Glutamatergic neuron (in vitro differentiated cells): ENCODE measurements around the gene LAMB4. TPM values are rescaled to one million over a fixed set of nuclear protein-coding genes. Genes with fewer than 3 reads are reported as not detected.

Source experiments
- DNase-seq: peaks from one replicate; pipeline ENCODE4 v3.0.0; 2022
- H3K27ac Mint-ChIP-seq: one replicate; pipeline ENCODE4 v1.8.0; 2020; ENCODE audit warnings: mild to moderate bottlenecking, mixed read lengths, inconsistent platforms; ENCODE audit not compliant: unreplicated experiment
- H3K27me3 Mint-ChIP-seq: one replicate; pipeline ENCODE4 v1.8.0; 2020; ENCODE audit warnings: mild to moderate bottlenecking, moderate library complexity, mixed read lengths, inconsistent platforms; ENCODE audit not compliant: unreplicated experiment
- H3K36me3 Mint-ChIP-seq: one replicate; pipeline ENCODE4 v1.8.0; 2020; ENCODE audit warnings: mild to moderate bottlenecking, mixed read lengths, inconsistent platforms; ENCODE audit not compliant: unreplicated experiment
- H3K4me1 Mint-ChIP-seq: one replicate; pipeline ENCODE4 v1.8.0; 2020; ENCODE audit warnings: mild to moderate bottlenecking, low read depth, mixed read lengths, inconsistent platforms; ENCODE audit not compliant: unreplicated experiment
- H3K4me3 Mint-ChIP-seq: one replicate; pipeline ENCODE4 v1.8.0; 2020; ENCODE audit warnings: mild to moderate bottlenecking, mixed read lengths, inconsistent platforms; ENCODE audit not compliant: unreplicated experiment
- H3K9me3 Mint-ChIP-seq: one replicate; pipeline ENCODE4 v1.8.0; 2020; ENCODE audit warnings: mild to moderate bottlenecking, moderate library complexity, mixed read lengths, inconsistent platforms; ENCODE audit not compliant: unreplicated experiment
- CTCF ChIP-seq: fragments of 200-600 bp; sonication (generic); IDR thresholded peaks from one replicate; pipeline ENCODE4 v1.5.0; 2021; ENCODE audit not compliant: partially characterized antibody, unreplicated experiment
- total RNA-seq: library from RNA; stranded (reverse); fragmentation: NEBNext Ultra II Directional; extraction: Animal tissue kit (Norgen Biotek cat#: 25700); gene quantifications from one replicate; pipeline ENCODE4 v1.2.1, GENCODE V29; 2021; ENCODE audit not compliant: unreplicated experiment

LAMB4 gene
- total RNA-seq, 1 donor from 2014 or later, result not detected

- Mint-ChIP-seq H3K27ac (no peak overlapping the region), H3K4me1 (peaks cover 15% of the 10 kb centered on the region), H3K27me3 (peaks cover 1% of the 10 kb centered on the region), H3K4me3 (no peak overlapping the region), H3K9me3 (no peaks in the 10 kb centered on the region), H3K36me3 (no peaks in the 10 kb centered on the region)
- no peak for DNase-seq
- no peak for TF ChIP-seq CTCF
Measured at GRCh38 chr7:108054537-108054936, 75.6 kb downstream of the LAMB4 start.

DNA sequence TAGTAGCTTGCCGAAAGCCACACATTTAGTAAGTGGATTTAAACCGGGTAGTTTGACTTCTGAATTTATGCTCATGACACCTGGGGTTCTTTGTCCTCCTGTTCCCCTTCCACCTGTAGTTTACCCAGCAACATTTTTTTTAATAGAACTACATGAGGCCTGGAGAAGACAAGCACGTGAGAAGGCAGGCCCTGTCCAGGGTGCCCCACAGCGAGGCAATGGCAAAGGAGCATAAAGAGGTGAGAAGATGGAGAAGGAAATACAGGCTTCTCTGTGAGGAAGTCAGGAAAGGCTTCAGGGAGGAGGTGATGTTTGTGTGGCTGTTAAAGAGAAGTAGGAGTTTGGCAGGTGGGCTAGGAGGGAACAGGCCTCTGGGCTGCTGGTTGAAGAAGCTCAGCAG lies 76.9 kb downstream of the LAMB4 start:
- H3K36me3 Mint-ChIP-seq, result no peaks in the 10 kb centered on the region
- no peak overlapping the region for H3K4me3 Mint-ChIP-seq
- no peak overlapping the region for H3K27ac Mint-ChIP-seq
- H3K9me3 Mint-ChIP-seq, result no peaks in the 10 kb centered on the region
- DNase-seq, result no peak
- H3K27me3 Mint-ChIP-seq, result peaks cover 1% of the 10 kb centered on the region
- H3K4me1 Mint-ChIP-seq, result peaks cover 15% of the 10 kb centered on the region
- no peak for TF ChIP-seq CTCF

GRCh38 chr7:108051454-108051853 lies 78.7 kb downstream of the LAMB4 start:
- Mint-ChIP-seq H3K27me3 (peaks cover 1% of the 10 kb centered on the region), H3K27ac (no peak overlapping the region), H3K36me3 (no peaks in the 10 kb centered on the region), H3K4me3 (no peak overlapping the region), H3K9me3 (no peaks in the 10 kb centered on the region), H3K4me1 (peaks cover 15% of the 10 kb centered on the region)
- TF ChIP-seq CTCF, result no peak
- no peak for DNase-seq

- Mint-ChIP-seq H3K4me3 (no peak overlapping the region), H3K9me3 (no peaks in the 10 kb centered on the region), H3K27me3 (no peaks in the 10 kb centered on the region), H3K4me1 (peaks cover 5% of the 10 kb centered on the region), H3K27ac (no peak overlapping the region), H3K36me3 (no peaks in the 10 kb centered on the region)
- DNase-seq, result no peak
- TF ChIP-seq CTCF, result no peak
Measured at GRCh38 chr7:108049962-108050361, 80.2 kb downstream of the LAMB4 start.

GRCh38 chr7:108048422-108048821 lies 81.7 kb downstream of the LAMB4 start:
- Mint-ChIP-seq H3K4me1 (peaks cover 3% of the 10 kb centered on the region), H3K36me3 (no peaks in the 10 kb centered on the region), H3K9me3 (no peaks in the 10 kb centered on the region), H3K4me3 (no peak overlapping the region), H3K27ac (no peak overlapping the region), H3K27me3 (no peaks in the 10 kb centered on the region)
- DNase-seq, result no peak
- TF ChIP-seq CTCF, result no peak
